GM19099 (cell line): ENCODE data around the gene MED27.

ENCODE experiments used
- POLR2A ChIP-seq: IDR thresholded peaks from 3 replicates; pipeline ENCODE4 v1.6.1; 2011; ENCODE audit warnings: low read depth; ENCODE audit not compliant: insufficient read length; ENCODE audit errors: extremely low read depth

The MED27 gene

DNA sequence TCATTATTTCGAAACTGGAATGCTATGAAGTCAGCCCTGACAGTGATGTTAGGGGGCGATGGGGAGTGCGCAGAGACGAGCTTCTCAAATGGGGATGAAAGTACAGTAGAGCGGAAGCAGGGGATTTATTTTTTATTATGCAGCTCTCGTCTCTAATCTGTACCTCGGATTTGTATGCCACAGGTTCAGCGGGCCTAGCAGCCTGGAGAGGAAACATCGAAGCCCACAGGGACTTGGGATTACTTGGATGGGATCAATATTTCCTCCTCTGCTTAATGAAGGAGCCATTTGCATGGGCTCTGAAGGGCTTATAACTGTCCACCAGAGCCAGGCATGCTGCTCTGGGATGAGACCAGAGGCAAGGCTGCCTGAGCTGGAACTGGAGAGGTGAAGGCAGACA is 206.3 kb downstream of the MED27 start:
- TF ChIP-seq POLR2A = no peak

DNA sequence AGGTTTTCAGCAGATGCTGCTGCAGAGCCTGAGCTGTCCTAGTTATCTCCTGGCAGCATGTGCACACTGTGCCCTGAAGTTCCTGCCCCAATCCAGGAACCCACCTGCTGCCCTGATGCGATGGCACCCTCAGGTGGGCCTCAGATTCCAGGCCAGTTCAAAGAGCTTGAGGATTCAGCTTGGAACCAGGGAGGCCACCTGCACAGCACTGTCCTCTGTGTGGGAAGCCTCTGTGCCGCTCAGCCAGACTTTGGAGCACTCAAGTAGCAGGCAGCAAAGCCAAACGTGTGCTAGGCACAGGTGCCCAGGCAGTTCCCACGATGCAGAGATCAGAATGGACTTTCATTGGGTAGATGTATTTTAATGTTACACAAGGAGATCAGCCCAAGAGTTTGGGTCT is 207.0 kb downstream of the MED27 start:
- no peak for TF ChIP-seq POLR2A

DNA sequence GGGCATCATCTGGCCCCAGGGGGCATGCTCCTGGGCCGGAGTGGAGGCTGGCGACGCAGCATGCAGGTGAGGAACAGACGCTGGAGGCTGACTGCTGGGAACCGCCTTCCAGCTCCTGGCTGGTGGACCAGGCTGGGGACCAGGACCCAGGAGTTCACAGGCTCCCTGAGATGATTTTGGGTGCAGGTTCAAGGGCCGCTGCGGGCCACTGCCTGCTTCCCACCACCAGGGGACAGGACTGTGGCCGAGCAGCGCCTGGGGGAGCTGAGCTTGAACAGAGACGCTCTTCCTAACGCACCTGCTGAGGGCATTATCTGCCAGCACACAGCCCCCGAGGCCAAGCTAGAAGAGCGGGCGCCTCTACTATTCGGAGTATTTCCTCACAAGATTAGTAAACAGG is 207.7 kb downstream of the MED27 start:
- no peak for TF ChIP-seq POLR2A

DNA sequence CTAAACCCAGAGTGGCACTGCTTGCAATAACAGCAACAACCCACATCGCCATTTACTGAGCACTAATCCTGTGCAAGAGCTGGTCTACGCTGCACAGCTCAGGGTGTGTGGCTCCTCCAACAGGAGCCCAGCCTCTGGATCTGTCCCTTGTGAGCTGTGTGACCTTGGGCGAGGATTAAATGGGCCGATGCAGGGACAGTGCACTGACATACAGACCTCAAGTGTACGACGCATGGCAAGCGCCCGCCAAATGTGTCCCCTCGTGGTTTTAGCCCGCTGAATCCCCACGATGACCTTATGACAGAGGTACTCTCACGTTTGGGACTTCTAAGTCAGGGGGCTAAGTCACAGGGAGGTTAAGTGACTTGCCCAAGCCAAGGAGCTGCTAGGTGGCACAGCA is 209.5 kb downstream of the MED27 start:
- no peak for TF ChIP-seq POLR2A

DNA sequence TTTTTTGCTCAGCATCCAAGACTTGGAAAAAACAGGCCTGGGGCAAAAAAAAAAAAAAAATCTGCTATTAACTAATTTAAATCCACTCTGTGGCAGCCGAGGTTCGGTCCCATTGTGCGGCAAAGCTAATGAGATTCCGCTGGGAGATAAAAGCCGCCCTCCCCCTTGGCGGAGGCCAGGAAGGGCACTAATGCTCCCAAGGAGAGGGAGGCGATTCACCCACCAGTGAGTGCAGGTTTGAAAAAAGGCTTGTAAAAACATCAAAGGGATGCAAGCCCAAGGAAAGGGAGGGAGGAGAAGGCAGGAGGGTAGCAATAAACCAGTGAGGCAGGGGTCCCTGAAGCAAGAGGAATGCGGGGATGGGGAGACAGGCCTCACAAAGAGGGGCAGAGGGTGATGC is 210.3 kb downstream of the MED27 start:
- no peak for TF ChIP-seq POLR2A

DNA sequence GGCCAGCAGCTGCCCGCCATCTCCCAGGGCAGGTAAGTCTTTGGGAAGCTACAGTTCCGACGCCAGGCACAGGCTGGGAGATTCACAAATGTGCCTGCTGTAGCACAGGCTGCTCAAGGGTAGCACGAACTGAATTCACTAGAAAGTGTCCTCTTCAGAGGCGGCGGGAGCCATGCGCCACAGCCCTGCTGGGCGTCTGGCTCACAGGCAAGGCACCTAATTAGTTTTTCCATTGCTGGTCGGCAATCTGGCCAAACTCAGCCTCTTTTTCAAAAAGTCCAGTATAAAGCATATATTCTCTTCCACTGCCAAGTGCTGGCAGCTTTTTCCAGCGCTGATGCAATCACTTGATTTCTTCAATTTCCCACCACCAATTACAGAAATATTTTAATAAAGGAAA is 210.9 kb downstream of the MED27 start:
- no peak for TF ChIP-seq POLR2A

DNA sequence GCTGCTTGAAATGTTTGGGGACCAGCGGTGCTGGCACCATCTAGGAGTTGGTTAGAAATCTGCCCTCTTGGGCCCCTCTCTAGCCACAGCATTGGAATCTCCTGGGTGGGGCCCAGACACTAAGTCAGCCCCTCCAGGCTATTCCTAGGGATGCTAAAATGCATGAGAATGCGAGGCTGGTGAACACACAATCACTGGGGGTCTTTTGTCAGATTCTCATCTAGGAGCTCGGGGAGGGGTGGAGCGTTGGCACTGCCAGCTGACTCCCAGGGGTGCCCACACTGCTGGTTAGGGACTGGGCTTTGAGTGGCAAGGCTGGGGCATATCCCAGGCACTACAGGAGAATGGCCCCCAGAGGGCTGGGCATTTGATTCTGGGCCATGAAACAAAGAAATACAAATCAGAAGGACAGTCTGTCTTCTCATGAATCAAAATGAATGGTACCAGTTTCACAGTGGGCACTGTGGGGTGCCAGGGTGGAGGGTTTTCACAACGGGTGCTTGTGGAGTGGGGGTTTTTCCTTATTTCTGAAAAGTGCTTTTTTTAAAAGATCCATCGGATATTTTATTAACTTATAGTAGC is 212.0 kb downstream of the MED27 start:
- TF ChIP-seq POLR2A = no peak

DNA sequence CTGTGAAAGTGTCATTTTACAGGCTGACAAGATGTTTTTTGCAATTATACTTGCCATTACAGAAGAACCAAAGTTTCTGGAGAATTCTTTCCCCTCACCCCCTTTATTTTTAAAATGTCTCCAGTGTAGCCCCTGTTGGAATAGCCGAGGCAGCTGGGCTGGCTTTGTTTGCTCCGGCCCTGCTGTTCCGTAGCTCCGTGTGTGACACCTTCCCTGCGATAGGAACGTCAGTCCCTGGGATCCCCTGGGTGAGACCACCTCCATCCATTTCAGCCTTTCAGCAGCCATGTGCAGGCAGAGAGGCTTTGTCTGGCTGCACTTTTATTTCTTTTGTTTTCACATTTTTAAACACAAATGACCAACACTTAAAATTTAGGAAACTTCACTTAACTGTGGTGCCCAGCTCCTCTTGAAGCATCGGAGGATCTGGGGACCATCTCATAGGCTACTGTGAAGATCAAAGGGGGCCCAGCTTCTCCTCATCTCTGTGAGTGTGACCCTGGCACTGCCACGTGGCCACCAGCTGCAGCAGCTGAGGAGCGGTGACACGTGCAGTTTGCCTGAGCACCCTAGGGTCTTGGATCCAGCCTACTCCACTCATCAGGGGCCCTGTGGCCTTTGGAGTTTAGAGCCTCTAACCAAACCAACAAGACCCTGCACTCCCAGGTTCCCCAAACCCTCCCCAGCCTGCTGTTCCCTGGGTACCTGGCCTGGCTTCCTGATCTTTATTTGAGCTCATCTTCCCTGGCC is 214.0 kb downstream of the MED27 start:
- TF ChIP-seq POLR2A = no peak

DNA sequence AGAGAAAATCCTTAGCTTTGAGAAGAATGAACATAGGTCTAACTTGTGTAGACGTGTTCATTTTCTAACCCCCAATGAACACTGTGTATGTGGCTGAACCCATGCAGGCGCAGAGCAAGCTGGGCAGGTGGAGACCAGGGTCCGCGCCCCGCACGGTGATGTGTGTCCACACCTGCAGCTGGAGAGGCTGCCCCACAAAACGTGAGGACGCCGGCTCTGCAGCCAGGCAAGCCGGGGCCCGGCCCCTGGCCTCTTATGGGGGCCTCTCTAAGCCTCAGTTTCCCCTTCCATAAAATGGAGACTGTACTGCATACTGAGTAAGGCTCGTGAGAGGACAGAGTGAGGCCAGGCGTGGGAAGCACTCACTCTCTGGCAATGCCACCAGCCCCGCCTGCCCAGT is 215.1 kb downstream of the MED27 start:
- no peak for TF ChIP-seq POLR2A

DNA sequence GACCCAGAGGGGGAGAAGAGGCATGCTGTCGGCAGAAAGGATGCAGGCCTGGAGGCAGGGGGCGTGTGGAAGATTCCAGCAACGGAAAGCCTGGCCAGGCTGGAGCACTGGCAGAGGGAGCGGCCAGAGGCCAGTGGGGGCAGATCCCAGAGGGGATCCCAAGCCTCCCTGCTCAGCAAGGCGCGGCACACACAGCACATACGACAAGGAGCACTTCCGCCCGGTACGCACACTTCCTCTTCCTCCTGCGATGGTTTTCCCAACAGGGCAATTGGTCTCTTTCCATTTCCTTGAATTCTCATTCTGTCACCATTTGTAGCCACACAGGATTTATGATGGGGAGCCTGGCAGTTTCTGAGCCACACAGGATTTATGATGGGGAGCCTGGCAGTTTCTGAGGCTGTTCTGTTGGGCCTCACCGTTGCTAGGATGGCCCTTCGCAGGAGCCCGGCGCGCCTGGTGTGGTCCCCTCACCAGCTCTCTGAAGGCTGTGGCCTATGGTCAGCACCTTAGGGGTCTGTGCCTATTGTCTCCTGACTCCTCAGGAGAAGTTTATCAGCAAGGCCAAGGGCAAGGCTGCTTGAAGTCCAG is 216.3 kb downstream of the MED27 start:
- TF ChIP-seq POLR2A = no peak

DNA sequence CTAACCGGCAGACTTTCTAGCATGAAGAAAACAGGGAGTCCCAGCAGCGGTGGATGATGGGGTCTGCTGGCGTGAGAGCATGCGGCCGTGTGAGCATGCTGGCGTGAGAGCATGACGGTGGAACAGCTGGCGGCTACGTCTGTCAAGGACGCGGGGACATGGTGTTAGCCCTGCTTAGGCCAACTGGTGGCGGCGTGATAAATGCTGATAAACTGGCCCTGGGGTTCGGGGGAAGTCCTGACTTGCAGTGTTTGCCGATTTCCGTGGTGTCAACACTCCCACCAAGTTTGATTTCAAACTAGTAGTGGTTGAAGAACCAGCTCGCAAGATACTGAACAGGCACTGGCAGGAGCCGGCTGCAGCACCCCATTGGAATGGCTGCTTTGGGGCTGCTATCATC is 217.4 kb downstream of the MED27 start:
- TF ChIP-seq POLR2A = no peak

DNA sequence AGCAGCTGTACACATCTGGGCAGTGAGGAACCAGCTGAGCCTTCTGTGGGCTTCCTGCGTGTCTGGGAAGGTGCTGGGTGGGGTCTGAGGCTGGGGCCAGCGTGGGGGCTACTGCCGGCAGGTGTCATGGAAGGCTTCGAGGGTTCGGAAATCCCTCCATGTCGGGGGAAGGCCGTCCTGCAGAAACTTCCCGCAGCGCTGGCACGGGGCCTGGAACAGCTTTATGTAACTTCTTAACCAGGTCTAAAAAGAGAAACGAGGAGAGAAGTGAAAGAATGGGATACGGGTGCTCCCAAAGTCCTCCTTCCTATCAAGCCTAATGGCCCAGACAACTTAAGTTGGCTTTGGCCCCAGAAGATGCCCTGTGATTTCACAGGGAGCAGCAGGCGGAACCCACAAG is 219.2 kb downstream of the MED27 start:
- no peak for TF ChIP-seq POLR2A

DNA sequence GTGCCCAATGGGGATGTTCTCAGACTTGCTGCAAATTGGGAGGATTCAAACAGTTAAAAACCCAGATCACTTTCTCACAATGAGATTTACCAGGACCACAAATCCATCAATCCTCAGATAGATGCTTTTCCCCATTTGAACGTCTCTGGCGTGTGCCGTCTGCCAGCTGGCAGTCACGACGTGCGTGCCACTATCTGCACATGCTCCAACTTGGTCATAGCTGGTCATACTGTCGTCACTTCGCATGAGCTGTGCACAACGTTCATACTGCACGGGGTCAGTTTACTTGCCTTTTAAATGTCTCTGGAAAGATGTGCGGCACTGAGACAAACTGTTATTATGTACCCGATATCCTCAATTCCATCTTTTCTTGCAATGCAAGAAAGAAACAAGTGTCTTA is 221.5 kb downstream of the MED27 start:
- no peak for TF ChIP-seq POLR2A

DNA sequence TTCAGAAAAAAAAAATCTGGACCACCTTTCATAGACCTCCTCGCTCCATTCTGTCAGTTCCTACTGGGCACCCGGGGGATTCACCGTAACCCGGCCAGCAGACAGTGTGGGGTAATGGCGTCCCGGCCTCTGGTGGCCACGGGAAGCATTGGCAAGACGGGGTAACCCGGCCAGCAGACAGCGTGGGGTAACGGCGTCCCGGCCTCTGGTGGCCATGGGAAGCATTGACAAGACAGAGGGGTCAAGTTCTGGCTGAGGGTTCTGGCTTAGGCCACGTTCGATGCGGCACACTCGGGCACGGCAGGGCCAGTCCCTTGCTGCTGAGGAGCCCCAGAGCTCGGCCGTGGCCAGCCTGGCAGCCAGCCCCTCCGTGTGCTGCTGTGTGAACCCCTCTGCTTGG is 223.6 kb downstream of the MED27 start:
- TF ChIP-seq POLR2A = no peak

DNA sequence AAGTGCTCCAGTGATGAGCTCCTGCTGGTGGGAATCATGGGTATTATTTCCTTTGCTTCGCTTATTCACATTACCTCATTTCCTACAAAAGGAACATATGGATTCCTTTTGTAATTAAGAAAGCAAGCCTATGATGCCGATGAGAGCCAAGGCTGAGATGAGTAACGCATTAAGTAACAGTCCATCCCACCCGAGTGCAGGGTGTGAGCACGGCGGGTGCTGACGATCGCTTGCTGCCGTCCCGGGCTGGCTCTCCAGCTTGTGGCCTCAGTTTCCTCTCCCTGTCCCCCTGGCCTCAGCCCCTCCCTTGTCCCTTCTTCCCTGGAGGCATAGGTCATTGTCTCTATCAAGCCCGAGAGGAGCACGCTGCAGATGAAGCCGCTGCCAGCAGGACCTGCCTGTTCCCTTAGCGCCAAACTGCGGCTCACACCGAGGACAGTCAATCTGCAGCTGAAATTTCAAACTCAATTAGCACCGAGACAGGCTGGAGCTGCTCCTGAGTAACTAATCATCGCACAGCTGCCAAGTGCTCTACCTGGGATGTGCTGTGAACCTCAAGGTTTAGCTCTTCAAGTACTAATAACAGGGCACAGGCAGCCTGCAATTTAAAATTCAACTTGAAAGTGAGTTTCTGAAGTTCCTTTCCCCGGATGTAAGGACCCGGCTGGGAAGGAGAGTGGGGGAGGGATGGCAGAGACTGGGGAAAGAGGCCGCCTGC is 224.6 kb downstream of the MED27 start:
- TF ChIP-seq POLR2A = no peak

DNA sequence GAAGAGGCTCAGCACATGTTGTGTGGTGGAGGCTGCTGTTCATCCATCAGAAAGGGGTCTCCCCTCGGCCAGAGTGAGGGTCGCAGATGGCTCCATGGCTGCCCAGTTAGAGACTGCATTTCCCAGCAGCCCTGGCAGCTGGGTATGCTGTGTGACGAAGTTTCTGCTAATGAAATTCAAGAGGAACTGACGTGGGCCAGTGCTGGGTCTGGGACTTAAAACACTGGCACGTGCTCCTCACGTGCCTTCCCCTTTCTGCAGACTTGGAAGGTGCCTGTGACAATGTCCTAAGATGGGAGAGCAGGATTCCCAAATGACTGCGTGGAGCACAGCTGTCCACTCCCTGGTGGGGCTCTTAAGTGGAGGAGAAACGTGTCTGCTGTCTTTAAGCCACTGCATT is 225.3 kb downstream of the MED27 start:
- no peak for TF ChIP-seq POLR2A
